ENCODE measurements around the gene REN.

The REN gene

DNA sequence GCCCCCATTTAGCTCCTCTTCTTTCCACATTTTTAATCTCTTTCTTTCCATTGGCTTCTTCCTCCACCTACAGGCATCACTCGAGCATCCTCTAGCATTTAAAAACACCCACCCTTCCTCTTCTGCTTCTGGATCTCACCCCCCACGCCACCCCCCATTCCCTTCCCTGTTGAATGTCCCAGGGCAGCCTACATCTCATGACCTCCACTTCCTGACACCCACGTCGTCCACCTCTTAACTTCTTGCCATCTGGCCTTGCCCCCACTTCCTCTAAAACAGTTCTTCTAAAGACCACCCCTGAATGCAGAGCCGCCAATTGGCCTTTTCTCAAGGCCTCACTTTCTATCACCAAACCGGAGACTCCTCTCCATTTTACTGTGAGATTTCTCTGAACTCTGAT, 8.2 kb downstream of the REN start:
- Histone ChIP-seq H3K4me1 (ENCODE audit: control extremely low read depth in 1 of 4, control insufficient read depth in 4 of 4, insufficient read depth in 4 of 4, low read length in 3 of 4) (peaks cover 2 to 16% (median 11%) of the 10 kb centered on the region in 4 experiments), H3K27me3 (replicated peaks in 2 of 5; ENCODE audit: control insufficient read depth in 4 of 5, insufficient read depth in 5 of 5, low read length in 4 of 5) (peaks cover 0 to 3% (median 0%) of the 10 kb centered on the region in 5 experiments), H3K27ac (ENCODE audit: insufficient read depth in 1 of 2, low read depth in 1 of 2, low read length in 2 of 2, poor library complexity in 1 of 2, severe bottlenecking in 2 of 2) (no peak overlapping the region), H3K4me3 (ENCODE audit: control insufficient read depth in 1 of 7, extremely low read depth in 1 of 7, insufficient read depth in 4 of 7, low read depth in 2 of 7, low read length in 6 of 7) (no peak overlapping the region), H3K36me3 (ENCODE audit: control insufficient read depth in 4 of 4, insufficient read depth in 4 of 4, low read length in 3 of 4) (no peaks in the 10 kb centered on the region), H3K9me3 (ENCODE audit: control extremely low read depth in 1 of 5, control insufficient read depth in 4 of 5, insufficient read depth in 2 of 5, low read depth in 1 of 5, low read length in 4 of 5) (no peaks in the 10 kb centered on the region)
- 44% methylated on average over 6 of the region's 6 CpGs for WGBS (ENCODE audit: insufficient coverage)
- DNase-seq: peak; percentile 27 to 85 (median 67)
- CTCF ChIA-PET: interaction anchor here (0.8 to 19.3 kb wide), 8 partner anchors 10 to 296 kb away, joined by 3 to 265 read pairs (median 6); no protein-coding TSS in a partner anchor
- POLR2A ChIA-PET: no interaction called here

DNA sequence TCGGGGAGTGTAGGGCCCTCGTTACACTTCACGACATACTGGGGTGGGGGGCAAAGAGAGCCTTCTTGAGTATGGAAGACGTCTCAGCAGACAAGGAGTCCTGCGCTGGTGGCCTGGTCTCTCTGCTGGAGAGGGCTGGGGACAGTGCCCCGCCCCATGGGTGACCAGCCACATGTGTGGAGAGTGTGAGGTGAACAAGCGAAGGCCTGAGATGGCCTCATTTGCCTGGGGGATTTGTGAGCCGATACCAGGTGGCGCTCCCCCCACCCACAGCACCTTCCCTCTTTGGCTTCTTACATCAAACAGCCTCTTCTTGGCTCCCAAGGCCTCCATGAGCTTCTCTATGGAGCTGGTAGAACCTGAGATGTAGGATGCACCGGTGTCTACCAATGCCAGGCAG, 10.3 kb downstream of the REN start:
- WGBS (ENCODE audit: insufficient coverage): 96% methylated on average over 8 of the region's 10 CpGs
- ChIA-PET POLR2A (no interaction called here), CTCF (interaction anchor here (1.0 to 2.5 kb wide), 4 partner anchors 15 to 205 kb away, joined by 3 to 7 read pairs (median 3); partner anchors contain the start of gene PLEKHA6)
- no peak for DNase-seq
- Histone ChIP-seq H3K27me3 (replicated peaks in 2 of 5; ENCODE audit: control insufficient read depth in 4 of 5, insufficient read depth in 5 of 5, low read length in 4 of 5) (peaks cover 0 to 6% (median 0%) of the 10 kb centered on the region in 5 experiments), H3K4me1 (ENCODE audit: control extremely low read depth in 1 of 4, control insufficient read depth in 4 of 4, insufficient read depth in 4 of 4, low read length in 3 of 4) (peaks cover 2 to 31% (median 27%) of the 10 kb centered on the region in 4 experiments), H3K4me3 (ENCODE audit: control insufficient read depth in 1 of 7, extremely low read depth in 1 of 7, insufficient read depth in 4 of 7, low read depth in 2 of 7, low read length in 6 of 7) (no peak overlapping the region), H3K9me3 (ENCODE audit: control extremely low read depth in 1 of 5, control insufficient read depth in 4 of 5, insufficient read depth in 2 of 5, low read depth in 1 of 5, low read length in 4 of 5) (no peaks in the 10 kb centered on the region), H3K36me3 (ENCODE audit: control insufficient read depth in 4 of 4, insufficient read depth in 4 of 4, low read length in 3 of 4) (no peaks in the 10 kb centered on the region), H3K27ac (ENCODE audit: insufficient read depth in 1 of 2, low read depth in 1 of 2, low read length in 2 of 2, poor library complexity in 1 of 2, severe bottlenecking in 2 of 2) (no peak overlapping the region)

DNA sequence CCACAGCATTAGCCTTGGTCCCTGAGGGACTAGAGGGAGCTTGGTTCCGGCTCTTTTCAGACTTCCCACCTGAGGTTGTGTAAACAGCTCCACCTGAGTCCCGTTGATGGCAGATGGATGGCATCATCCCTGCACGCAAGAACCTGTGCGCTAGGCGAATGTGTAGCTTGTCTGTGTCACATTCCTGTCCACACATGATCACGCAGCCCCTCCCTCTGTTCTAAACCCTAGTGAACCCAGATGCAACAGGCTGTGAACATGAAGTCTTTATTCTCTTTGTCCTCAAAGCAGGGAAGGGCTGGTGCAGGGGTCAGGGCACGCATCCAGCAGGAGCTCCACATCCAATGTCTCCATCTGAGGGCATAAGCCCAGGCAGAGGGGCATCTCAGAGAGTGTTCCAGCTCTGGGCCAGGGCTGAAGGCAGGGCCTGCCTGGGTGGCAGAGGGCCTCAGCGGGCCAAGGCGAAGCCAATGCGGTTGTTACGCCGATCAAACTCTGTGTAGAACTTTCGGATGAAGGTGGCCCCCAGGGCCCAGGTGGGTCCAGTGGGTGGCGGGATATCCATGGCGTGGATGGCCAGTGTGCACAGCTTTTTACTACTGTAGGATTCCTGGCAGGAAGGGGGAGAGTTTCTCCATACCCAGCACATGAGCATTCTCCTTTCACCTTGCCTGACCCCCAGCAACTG, 11.4 kb downstream of the REN start:
- H3K9me3 ChIP-seq (ENCODE audit: control extremely low read depth in 1 of 5, control insufficient read depth in 4 of 5, insufficient read depth in 2 of 5, low read depth in 1 of 5, low read length in 4 of 5): no peaks in the 10 kb centered on the region
- WGBS (ENCODE audit: insufficient coverage): 98% methylated on average over 14 of the region's 15 CpGs
- no peak overlapping the region for H3K4me3 ChIP-seq (ENCODE audit: control insufficient read depth in 1 of 7, extremely low read depth in 1 of 7, insufficient read depth in 4 of 7, low read depth in 2 of 7, low read length in 6 of 7)
- peaks cover 2 to 31% (median 27%) of the 10 kb centered on the region in 4 experiments for H3K4me1 ChIP-seq (ENCODE audit: control extremely low read depth in 1 of 4, control insufficient read depth in 4 of 4, insufficient read depth in 4 of 4, low read length in 3 of 4)
- H3K27me3 ChIP-seq (replicated peaks in 2 of 5; ENCODE audit: control insufficient read depth in 4 of 5, insufficient read depth in 5 of 5, low read length in 4 of 5): peaks cover 0 to 7% (median 0%) of the 10 kb centered on the region in 5 experiments
- H3K36me3 ChIP-seq (ENCODE audit: control insufficient read depth in 4 of 4, insufficient read depth in 4 of 4, low read length in 3 of 4): no peaks in the 10 kb centered on the region
- ChIA-PET CTCF (interaction anchor here (0.9 to 3.0 kb wide), 7 partner anchors 8 to 243 kb away, joined by 3 to 19 read pairs (median 4); partner anchors contain the start of gene PLEKHA6), POLR2A (no interaction called here)
- no peak overlapping the region for H3K27ac ChIP-seq (ENCODE audit: insufficient read depth in 1 of 2, low read depth in 1 of 2, low read length in 2 of 2, poor library complexity in 1 of 2, severe bottlenecking in 2 of 2)
- no peak for DNase-seq

DNA sequence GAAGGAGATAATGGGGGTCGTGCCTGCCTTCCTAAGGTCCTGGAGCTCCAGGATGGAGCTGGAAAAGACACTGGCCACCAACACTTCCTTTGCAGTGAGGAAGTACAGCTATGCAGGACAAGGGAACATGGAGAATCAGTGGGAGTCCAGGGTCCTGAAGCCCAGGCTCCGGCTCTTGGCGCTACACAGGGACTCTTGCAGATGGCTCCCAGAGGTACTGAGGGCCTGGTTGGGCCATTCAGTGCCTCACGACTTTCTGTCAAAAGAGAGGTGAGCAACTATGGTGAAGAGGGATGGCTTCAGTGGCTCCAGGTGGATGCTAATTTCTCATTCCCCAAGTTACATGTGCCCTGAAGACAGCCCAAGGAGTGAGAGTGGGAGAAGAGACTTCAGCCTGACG, 12.5 kb downstream of the REN start:
- no peaks in the 10 kb centered on the region for H3K36me3 ChIP-seq (ENCODE audit: control insufficient read depth in 4 of 4, insufficient read depth in 4 of 4, low read length in 3 of 4)
- peaks cover 2 to 31% (median 27%) of the 10 kb centered on the region in 4 experiments for H3K4me1 ChIP-seq (ENCODE audit: control extremely low read depth in 1 of 4, control insufficient read depth in 4 of 4, insufficient read depth in 4 of 4, low read length in 3 of 4)
- ChIA-PET CTCF (interaction anchor here (1.1 to 3.0 kb wide), 4 partner anchors 9 to 244 kb away, joined by 4 to 19 read pairs (median 4); no protein-coding TSS in a partner anchor), POLR2A (no interaction called here)
- WGBS (ENCODE audit: insufficient coverage): 95% methylated on average over 4 of the region's 5 CpGs
- DNase-seq: no peak
- H3K9me3 ChIP-seq (ENCODE audit: control extremely low read depth in 1 of 5, control insufficient read depth in 4 of 5, insufficient read depth in 2 of 5, low read depth in 1 of 5, low read length in 4 of 5): no peaks in the 10 kb centered on the region
- no peak overlapping the region for H3K27ac ChIP-seq (ENCODE audit: insufficient read depth in 1 of 2, low read depth in 1 of 2, low read length in 2 of 2, poor library complexity in 1 of 2, severe bottlenecking in 2 of 2)
- H3K27me3 ChIP-seq (replicated peaks in 2 of 5; ENCODE audit: control insufficient read depth in 4 of 5, insufficient read depth in 5 of 5, low read length in 4 of 5): peaks cover 0 to 7% (median 0%) of the 10 kb centered on the region in 5 experiments
- H3K4me3 ChIP-seq (ENCODE audit: control insufficient read depth in 1 of 7, extremely low read depth in 1 of 7, insufficient read depth in 4 of 7, low read depth in 2 of 7, low read length in 6 of 7): no peak overlapping the region

DNA sequence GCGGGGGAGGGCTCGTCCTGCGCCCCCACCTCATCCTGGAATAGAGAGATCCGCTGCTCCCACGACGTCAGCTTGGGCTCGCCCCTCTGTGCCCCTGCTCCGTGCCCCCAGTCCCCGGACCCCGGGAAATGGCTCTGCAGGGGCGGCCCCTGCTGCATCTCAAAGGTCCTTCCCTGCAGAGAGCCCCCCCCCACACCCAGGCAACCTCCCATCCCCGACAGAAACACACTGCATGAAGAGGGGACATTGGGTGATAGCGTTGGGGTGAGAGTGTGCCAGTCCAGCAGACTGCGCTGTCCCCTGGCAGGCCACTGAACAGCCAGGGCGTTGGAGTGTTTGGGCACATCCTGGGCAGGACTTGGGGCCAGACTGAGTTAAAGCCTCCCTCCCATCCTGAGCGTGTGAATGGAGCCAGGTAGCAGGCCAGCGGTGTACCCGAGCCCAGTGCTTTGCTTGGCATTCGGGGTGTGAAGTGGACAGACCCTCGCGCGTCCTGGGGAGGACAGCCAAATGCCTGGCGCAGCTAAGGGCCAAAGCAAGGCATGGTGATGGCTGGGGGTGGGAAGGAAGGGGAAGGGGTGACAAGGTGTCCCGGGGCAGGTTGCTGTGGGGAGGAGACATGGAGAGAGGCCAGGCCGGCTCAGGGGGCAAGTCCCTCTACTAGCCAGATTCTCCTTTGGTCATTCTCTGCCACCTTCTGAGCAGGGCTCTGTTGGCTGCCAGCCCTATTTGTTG, 13.7 kb downstream of the REN start:
- WGBS (ENCODE audit: insufficient coverage): 31% methylated on average over 11 of the region's 25 CpGs
- POLR2A ChIA-PET: interaction anchor here (0.6 kb wide), 1 partner anchor 38 kb away, joined by 3 read pairs; no protein-coding TSS in a partner anchor
- no peak overlapping the region for H3K27ac ChIP-seq (ENCODE audit: insufficient read depth in 1 of 2, low read depth in 1 of 2, low read length in 2 of 2, poor library complexity in 1 of 2, severe bottlenecking in 2 of 2)
- H3K27me3 ChIP-seq (replicated peaks in 2 of 5; ENCODE audit: control insufficient read depth in 4 of 5, insufficient read depth in 5 of 5, low read length in 4 of 5): peaks cover 0 to 9% (median 0%) of the 10 kb centered on the region in 5 experiments
- peak overlapping the region; percentile 23 to 77 (median 68) for H3K4me3 ChIP-seq (ENCODE audit: control insufficient read depth in 1 of 7, extremely low read depth in 1 of 7, insufficient read depth in 4 of 7, low read depth in 2 of 7, low read length in 6 of 7)
- peak in 2 of 3 donors; percentile 33 to 41 for DNase-seq
- H3K9me3 ChIP-seq (ENCODE audit: control extremely low read depth in 1 of 5, control insufficient read depth in 4 of 5, insufficient read depth in 2 of 5, low read depth in 1 of 5, low read length in 4 of 5): no peaks in the 10 kb centered on the region
- H3K4me1 ChIP-seq (ENCODE audit: control extremely low read depth in 1 of 4, control insufficient read depth in 4 of 4, insufficient read depth in 4 of 4, low read length in 3 of 4): peaks cover under 1 to 22% (median 19%) of the 10 kb centered on the region in 4 experiments
- CTCF ChIA-PET: interaction anchor here (1.3 to 3.0 kb wide), 3 partner anchors 10 to 55 kb away, joined by 4 to 19 read pairs (median 7); no protein-coding TSS in a partner anchor
- H3K36me3 ChIP-seq (ENCODE audit: control insufficient read depth in 4 of 4, insufficient read depth in 4 of 4, low read length in 3 of 4): no peaks in the 10 kb centered on the region

DNA sequence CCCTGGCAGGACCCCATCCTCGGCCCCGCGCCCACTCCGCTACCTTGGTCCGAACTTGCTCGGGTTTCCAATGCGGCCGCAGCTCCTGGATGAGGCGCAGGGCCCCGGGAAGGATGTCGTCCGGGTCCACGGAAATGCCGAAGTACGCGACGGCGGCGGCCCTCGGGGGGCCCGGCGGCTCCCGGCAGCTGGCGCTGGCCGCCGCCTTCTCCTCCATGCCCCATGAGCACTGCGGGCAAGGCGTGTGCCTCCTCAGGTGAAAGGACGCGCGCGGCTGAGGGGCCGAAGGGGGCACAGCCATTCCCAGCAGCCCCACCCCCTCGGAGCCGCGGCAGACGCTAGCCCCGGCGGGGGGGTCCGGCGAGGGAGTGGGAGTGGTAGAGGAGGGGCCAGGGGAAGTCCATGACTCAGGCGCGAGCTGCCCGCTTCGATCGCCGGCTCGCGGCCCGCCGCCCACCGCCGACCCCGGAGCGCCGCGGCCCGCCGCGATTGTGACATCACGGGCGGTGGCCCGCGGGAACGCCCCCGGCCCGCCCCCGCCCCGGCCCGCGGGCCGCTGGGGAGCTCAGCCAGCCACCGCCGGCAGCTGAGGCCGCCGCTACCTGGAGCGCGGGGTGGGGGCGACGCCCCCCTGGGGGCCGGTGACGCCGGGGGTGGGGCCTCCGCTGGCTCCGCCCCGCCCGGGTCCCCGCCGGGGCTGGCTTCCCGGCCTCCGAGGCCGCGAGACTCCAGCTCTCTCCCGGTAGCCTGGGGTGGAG, 14.4 kb downstream of the REN start, which contains the start of gene ETNK2:
TSS of gene ETNK2 (minus strand) at position 493 of the 758 bp plus-strand sequence. CDS start at position 301, 192 bp downstream.
- no peak within 1 kb of the TSS for H3K27ac ChIP-seq (ENCODE audit: insufficient read depth in 1 of 2, low read depth in 1 of 2, low read length in 2 of 2, poor library complexity in 1 of 2, severe bottlenecking in 2 of 2)
- H3K27me3 ChIP-seq (replicated peaks in 2 of 5; ENCODE audit: control insufficient read depth in 4 of 5, insufficient read depth in 5 of 5, low read length in 4 of 5): peaks cover 0 to 9% (median 0%) of the 10 kb centered on the region in 5 experiments
- WGBS (ENCODE audit: insufficient coverage): under 1% methylated on average over 77 of the region's 94 CpGs
- peak; percentile 44 to 74 (median 66) for DNase-seq
- peak within 1 kb of the TSS; percentile 42 to 77 (median 68) for H3K4me3 ChIP-seq (ENCODE audit: control insufficient read depth in 1 of 7, extremely low read depth in 1 of 7, insufficient read depth in 4 of 7, low read depth in 2 of 7, low read length in 6 of 7)
- ChIA-PET POLR2A (interaction anchor here (0.6 kb wide), 1 partner anchor 37 kb away, joined by 3 read pairs; no protein-coding TSS in a partner anchor), CTCF (interaction anchor here (1.1 to 2.0 kb wide), 2 partner anchors 11 to 24 kb away, joined by 4 to 7 read pairs; no protein-coding TSS in a partner anchor)
- no peaks in the 10 kb centered on the region for H3K9me3 ChIP-seq (ENCODE audit: control extremely low read depth in 1 of 5, control insufficient read depth in 4 of 5, insufficient read depth in 2 of 5, low read depth in 1 of 5, low read length in 4 of 5)
- H3K36me3 ChIP-seq (ENCODE audit: control insufficient read depth in 4 of 4, insufficient read depth in 4 of 4, low read length in 3 of 4): no peaks in the 10 kb centered on the region
- peaks cover 0 to 17% (median 15%) of the 10 kb centered on the region in 4 experiments for H3K4me1 ChIP-seq (ENCODE audit: control extremely low read depth in 1 of 4, control insufficient read depth in 4 of 4, insufficient read depth in 4 of 4, low read length in 3 of 4)

Data from common myeloid progenitor, CD34-positive (primary cell).